Measurements from ENCODE around the gene CARD18. TPM values are rescaled to one million over a fixed set of nuclear protein-coding genes. Genes with fewer than 3 reads are reported as not detected.

The CARD18 gene
- total RNA-seq, 1 experiment from 2014 or later: not detected

DNA sequence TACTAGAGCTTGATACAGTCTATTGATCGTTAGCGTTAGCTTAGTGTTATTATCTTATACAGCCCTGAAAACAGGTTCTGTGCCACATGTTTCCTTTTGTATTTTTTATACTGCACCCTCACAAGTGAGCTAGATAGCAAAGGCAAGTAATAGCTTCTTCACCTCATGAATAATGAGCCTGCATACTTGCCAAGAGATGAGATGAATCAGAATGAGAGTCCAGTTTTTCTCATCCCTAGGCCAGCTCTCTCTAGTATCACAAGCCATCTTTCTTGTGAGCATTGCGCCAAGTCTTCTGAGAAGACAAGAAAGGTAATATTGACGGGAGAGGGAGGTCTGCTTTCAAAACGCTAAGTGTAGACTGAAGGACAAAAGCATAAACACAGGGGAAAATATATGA is 8.7 kb upstream of the CARD18 start:
- Histone ChIP-seq H3T11ph (ENCODE audit: low read length) (no peak overlapping the region), H2BK120ac (ENCODE audit: low read depth, low read length, poor library complexity, severe bottlenecking) (no peak overlapping the region), H3K4me2 (ENCODE audit: insufficient read depth, insufficient read length, low read length) (no peak overlapping the region), H3K79me2 (ENCODE audit: insufficient read depth, low read length) (no peaks in the 10 kb centered on the region), H3K23ac (ENCODE audit: insufficient read length, low read depth, low read length) (no peak overlapping the region), H3K9ac (ENCODE audit: extremely low read depth, insufficient read length, low read length) (no peak overlapping the region), H3K18ac (ENCODE audit: insufficient read length, low read depth, low read length) (no peak overlapping the region), H3K9me3 (ENCODE audit: control insufficient read depth, low read depth, low read length) (no peaks in the 10 kb centered on the region), H3K27ac (ENCODE audit: insufficient read length, low read depth, low read length) (no peak overlapping the region), H4K8ac (replicated peaks; ENCODE audit: insufficient read length, low read depth, low read length) (no peak overlapping the region), H3K56ac (ENCODE audit: insufficient read length, low read depth, low read length) (no peak overlapping the region), H3K14ac (ENCODE audit: insufficient read depth, low read length) (no peak overlapping the region), H4K91ac (ENCODE audit: insufficient read length, low read depth, low read length) (no peak overlapping the region), H3K23me2 (ENCODE audit: insufficient read length, low read depth, low read length, poor library complexity, severe bottlenecking) (no peaks in the 10 kb centered on the region), H2BK12ac (ENCODE audit: insufficient read length, low read depth, low read length) (no peak overlapping the region), H4K5ac (ENCODE audit: insufficient read length, low read depth, low read length) (no peak overlapping the region), H3K79me1 (ENCODE audit: insufficient read depth, low read depth, low read length, poor library complexity, severe bottlenecking) (no peaks in the 10 kb centered on the region), H3K4me1 (ENCODE audit: insufficient read depth, low read length) (no peaks in the 10 kb centered on the region), H2BK20ac (ENCODE audit: low read depth, low read length, poor library complexity, severe bottlenecking) (no peak overlapping the region), H2BK5ac (ENCODE audit: insufficient read length, low read length) (no peak overlapping the region), H2AFZ (ENCODE audit: low read length) (no peak overlapping the region), H3K4ac (ENCODE audit: low read depth, low read length) (no peak overlapping the region), H3K27me3 (ENCODE audit: insufficient read depth, low read length) (no peaks in the 10 kb centered on the region), H2BK15ac (ENCODE audit: low read depth, low read length) (no peak overlapping the region), H4K20me1 (ENCODE audit: control insufficient read depth, insufficient read depth, insufficient read length) (no peaks in the 10 kb centered on the region), H2AK5ac (ENCODE audit: insufficient read length, low read length) (no peak overlapping the region)
- no peaks in the 10 kb centered on the region for H3K9me3 Mint-ChIP-seq
- WGBS (ENCODE audit: extremely low coverage, insufficient read length, low lambda C conversion rate): no CpG with 5 or more reads among the region's 5 CpGs
- no peaks in the 10 kb centered on the region for H3K36me3 Mint-ChIP-seq (ENCODE audit: insufficient read depth in 1 of 3, low read depth in 3 of 3)
- no peak overlapping the region for H3K4me3 Mint-ChIP-seq
- H3K27me3 Mint-ChIP-seq (ENCODE audit: low read depth): no peaks in the 10 kb centered on the region
- H3K4me1 Mint-ChIP-seq: peaks cover 1 to 2% of the 10 kb centered on the region in 2 experiments; a peak in 2 of 4 replicates
- TF ChIP-seq CTCF (conservative IDR thresholded peaks at IDR 0.05): no peak
- DNase-seq: no peak
- H3K27ac Mint-ChIP-seq: no peak overlapping the region

Data from H9 (cell line).